HG03175 (cell line): ENCODE results near the gene FBXO5.
"Not testable (repeated sequence)": the region's sequence is repeated elsewhere in the genome, so short reads cannot be mapped to it uniquely, and the experiment has no call there.

Experiments
- ATAC-seq: cut with Tn5 transposase; IDR thresholded peaks from one replicate; pipeline ENCODE4 v1.9.1; 2021; ENCODE audit warnings: mild to moderate bottlenecking, moderate library complexity; ENCODE audit not compliant: unreplicated experiment

Gene FBXO5, protein sequence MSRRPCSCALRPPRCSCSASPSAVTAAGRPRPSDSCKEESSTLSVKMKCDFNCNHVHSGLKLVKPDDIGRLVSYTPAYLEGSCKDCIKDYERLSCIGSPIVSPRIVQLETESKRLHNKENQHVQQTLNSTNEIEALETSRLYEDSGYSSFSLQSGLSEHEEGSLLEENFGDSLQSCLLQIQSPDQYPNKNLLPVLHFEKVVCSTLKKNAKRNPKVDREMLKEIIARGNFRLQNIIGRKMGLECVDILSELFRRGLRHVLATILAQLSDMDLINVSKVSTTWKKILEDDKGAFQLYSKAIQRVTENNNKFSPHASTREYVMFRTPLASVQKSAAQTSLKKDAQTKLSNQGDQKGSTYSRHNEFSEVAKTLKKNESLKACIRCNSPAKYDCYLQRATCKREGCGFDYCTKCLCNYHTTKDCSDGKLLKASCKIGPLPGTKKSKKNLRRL

DNA sequence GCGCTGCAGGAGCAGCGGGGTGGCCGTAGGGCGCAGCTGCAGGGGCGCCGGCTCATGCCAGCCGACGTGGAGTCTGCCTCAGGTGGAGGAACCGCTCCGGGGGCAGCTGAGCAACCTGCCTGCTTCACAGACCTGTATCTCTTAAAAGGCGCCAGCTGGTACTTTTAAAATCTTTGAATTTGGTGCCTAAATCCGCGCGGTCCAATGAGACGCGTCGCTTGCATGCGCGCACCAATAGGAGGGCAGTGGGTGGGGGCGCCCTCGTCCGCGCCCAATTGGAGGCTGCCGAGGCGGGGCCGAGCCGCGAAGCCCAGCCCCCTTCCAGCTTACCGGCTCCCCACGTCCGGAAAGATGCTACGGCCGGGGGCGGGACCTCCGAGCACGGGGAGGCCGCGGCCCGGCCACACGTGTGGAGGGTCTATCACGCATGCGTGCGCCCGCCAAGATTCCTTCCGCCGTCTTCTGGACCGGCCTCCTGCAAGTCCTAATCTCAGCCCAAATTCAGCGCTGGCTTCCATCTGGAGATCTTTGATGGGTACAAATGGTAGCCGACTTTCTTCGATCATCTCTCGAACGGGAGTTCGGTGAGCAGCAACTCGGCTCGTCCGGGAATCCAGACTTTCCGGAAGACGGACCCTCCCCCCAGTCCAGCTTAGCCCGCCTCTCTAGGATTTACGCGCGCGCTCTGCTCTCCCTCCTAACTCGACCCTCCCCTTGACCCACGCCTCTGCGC, at the start of gene FBXO5:
Gene FBXO5, minus strand, starts transcription at position 138 of the 733 bp plus-strand sequence. Its CDS starts 82 bp downstream, at position 56.
- ATAC-seq = peak; percentile 84

DNA sequence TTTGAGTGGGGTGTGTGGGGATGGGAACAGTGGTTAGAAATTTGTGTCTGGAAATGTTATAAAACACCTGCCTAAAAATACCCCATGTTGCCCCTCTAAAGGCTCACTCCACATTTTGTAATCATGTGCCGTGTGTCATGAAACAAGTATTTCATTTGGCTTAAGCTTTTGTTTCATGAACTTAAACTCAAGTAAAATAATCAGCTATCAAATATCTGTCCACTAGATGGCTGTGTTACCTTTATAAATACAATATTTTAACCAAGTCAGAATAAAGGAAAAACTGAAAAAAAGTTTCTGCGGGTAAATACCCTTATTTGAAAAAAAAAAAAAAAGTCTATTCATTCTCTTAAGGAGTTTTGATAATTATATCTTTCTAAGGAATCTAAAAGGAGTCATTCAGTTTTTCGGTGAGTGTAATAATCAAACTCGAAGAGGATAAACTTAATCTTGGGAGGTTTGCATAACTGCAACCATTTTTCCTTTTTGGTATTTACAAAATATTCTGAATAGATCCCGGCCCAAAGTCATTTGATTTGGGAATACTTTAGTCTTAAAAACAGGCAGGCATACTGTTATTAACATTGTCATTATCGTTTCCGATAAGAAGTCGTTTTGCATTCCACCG, 49.5 kb upstream of the FBXO5 start:
- no peak for ATAC-seq

DNA sequence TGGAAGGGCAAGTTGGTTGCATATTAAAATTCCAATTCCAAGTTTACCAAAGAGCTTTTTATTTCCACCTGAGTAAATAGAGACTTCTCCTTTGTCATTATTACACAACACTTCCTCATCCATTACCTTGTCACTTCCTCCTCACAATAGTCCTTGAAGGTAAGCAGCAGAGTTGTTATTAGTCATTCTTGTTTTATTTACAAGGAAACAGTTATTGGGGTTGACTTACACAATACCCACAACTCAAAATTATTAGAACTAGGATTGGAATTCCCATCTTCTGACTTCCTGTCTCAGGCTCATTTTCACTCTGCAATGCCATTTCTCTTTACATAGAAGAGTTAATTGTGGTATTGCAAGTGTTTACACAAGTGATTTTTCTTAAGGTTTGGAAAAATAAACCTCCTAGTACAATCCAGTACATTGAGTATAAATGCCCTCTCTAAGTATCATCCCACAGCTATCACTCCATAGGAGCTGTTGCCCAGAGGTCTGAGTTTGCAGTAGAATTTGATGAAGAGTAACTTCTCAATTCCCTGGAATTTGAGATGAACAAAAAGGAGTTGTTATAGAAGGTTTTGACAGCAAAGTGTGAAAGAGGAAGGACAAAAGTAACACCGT, 48.6 kb upstream of the FBXO5 start:
- ATAC-seq = no peak

DNA sequence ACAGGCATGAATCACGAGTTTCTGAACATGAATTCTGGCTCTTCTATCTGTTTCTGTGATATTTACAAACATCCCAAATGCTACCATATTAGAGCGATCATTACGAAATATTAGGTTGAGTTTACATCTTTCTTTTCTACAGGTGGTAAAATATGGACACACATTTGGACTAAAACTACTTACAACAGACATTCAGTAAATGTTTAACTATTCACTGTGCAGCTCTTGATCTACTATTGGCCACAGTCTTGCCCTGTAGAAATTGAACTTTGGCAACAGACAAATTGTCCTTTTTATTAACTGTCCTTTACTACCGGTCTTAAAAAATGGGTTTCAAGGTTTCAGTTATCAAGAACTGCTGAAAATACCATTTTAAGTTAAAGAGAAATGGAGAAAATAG, 46.1 kb upstream of the FBXO5 start:
- no peak for ATAC-seq

DNA sequence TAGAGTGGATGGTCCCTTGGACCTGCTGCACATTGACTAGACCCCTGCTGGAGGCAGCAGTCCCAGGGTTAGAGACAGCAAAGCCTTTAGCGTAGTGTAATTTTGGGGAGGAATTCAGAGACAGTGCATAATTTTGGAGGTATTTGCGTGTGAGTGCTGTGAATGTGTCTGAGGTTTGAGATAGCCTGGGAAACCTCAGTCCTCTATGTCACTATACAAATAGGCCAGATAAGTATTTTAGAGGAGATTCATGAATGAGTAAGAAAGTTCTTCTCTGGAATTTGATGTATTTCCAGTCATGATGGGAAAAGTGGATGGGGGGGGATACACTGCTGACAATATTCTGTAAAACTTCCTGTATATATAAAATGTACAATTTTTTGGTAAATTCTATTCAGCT, 45.4 kb upstream of the FBXO5 start:
- ATAC-seq = no peak

DNA sequence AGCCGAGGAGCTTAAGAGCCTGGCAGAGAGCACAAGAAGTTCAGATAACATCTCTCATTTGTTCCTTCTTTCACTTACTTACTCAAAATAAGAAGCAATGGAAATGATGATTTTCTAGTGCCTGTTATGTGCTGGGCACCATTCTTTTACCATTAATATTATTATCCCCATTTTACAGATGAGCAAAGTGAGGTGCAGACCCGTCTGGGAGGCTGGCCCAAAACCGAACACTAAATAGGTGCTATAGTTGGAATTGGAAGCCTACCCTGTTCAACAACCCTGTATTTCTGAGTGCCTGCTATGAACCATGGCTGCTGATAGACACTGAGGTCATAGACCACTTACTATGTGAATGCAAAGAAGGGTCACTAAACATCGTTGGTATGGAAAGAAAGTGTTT, 44.6 kb upstream of the FBXO5 start:
- no peak for ATAC-seq

DNA sequence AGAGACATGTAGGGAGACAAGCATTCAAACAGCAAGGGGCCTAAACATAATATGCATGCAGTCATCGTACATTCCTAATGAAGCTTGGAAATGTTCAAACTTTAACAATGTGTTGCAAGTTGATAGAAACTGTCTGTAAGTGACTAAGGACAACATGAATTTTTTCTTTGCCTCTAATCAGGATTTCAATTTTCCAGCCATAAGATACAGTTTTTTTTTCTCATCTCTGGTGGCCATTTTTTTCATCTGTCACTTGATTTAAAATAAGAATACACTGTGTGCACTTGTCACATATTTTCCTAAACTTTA, 41.8 kb upstream of the FBXO5 start:
- no peak for ATAC-seq

DNA sequence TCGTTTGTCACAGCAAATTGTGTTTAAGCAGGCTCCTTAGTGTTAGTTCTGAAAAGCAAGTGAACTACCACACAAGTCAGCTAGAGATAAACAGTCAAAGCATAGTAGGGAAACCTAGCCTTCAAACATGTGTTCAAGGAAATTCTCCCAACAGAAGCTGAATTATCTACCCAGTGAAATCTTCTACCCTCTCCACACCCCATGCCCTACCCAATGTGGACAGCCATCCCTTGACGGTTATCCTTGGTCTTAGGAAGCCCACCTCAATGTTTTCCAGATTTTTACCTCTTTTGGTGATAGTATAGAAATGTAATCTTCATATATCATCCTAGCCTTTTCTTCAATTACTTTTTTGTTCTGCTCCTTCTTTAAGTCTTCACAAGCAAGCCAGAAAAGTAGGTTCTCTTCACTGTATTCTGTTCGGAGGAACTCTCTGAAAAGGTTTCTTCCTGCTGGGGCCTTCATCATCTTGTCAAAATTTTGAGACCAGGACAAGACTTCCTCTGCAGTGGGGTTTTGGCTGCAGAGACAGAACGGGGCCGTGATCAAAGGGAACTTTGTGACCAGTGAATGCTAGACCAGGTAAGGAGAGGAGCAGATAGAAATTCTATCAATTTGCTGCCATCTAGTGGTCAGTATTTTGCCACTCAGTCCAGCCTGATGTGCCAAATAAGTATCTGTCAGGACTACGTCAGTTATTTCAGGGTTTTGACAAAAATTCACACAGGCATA, 41.3 kb upstream of the FBXO5 start:
- peak; percentile 98 for ATAC-seq

DNA sequence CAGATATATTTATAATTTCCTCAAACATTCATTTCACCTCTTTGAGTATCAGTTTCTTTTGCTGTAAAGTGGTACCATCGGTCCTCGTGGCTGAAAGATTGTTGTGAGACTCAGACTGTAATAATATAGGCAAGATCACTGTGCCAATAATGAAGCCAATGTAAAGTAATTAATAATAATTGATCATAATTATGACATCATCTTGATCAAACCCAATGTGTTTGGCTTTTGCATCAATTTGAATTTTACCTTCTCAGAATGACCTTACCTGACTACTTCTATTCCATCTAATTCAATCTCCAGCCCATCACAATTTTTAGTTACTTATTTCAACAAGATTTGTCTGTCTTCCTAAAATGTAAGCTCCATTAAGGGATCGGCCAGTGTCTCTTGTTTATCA, 35.5 kb upstream of the FBXO5 start:
- ATAC-seq = no peak

DNA sequence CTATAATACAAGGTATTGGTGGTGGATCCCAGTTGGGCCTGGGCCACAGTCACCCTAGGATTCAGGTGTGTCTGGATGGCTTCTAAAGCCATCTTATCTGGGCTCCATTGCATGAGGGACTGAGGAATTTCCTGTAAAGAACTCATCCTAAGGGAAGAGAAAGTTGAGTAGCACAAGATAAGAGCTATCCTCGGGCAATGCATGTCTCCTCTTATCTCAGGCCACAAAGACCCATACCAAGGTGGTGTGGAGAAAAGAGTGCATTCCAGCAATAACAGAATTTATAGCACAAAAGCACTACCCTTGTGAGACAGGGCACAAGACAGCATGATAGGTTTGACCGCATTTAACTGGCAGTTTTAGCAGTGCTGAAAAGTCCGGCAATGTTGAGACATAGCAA, 34.0 kb upstream of the FBXO5 start:
- ATAC-seq = no peak

DNA sequence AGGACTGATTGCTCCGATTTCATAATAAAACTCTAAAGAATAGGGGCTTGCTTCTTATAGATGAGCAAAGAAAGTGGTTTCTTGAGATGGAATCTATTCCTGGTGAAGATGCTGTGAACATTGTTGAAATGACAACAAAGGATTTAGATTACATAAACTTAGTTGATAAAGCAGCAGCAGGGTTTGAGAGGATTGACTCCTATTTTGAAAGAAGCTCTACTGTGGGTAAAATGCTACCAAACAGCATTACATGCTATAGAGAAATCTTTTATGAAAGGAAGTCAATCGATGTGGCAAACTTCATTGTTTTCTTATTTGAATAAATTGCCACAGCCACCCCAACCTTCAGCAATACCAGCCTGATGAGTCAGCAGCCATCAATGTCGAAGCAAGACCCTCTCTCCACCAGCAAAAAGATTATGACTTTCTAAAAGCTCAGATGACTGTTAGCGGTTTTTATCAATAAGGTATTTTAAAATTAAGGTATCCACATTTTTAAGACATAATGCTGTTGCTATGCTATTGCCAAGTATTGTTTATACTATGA, 32.3 kb upstream of the FBXO5 start:
- no peak for ATAC-seq

DNA sequence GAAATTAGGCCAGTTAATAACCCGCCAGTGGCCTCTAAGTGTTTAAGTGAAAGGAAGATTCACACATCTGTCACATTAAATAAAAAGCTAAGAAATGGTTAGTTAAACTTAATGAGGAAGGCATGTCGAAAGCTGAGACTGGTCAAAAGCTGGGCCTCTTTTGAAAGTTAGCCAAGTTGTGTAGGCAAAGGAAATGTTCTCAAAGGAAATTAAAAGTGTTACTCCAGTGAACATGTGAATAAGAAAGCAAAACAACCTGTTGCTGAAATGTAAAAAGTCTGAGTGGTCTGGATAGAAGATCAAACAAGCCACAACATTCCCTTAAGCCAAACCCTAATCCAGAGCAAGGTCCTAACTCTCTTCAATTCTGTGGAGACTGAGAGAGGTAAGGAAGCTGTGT, 30.6 kb upstream of the FBXO5 start:
- no peak for ATAC-seq

DNA sequence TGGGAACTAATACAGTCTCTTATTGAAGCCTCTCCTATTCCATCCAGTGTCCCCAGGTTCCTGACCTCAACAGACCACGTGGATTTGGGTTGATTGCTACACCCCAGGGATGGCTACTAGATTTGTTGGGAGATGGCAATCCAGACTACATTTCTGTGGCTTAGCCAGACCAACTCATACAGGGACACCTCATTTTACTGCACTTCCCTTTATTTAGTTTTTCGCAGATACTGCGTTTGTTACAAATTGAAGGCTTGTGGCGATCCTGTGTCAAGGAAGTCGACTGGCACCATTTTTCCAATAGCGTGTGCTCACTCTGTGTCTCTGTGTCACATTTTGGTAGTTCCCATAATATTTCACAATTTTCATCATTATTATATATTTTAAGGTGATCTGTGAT, 30.0 kb upstream of the FBXO5 start:
- no peak for ATAC-seq

DNA sequence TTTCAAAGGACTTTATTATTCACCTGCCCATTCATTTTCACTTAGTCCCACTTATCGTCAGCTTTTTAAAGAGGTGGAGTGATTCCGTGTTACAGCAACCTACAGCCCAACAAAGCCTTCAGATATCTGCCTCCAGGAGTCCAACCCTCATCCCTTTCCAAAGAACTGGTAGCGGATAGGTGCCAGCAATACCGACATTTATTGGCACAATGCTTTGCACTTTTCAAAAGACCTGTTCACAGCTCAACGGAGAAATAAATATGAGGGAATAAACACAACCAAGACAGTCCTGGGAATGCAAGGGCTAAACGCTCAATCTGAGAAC, 20.5 kb upstream of the FBXO5 start:
- ATAC-seq = peak; percentile 15

DNA sequence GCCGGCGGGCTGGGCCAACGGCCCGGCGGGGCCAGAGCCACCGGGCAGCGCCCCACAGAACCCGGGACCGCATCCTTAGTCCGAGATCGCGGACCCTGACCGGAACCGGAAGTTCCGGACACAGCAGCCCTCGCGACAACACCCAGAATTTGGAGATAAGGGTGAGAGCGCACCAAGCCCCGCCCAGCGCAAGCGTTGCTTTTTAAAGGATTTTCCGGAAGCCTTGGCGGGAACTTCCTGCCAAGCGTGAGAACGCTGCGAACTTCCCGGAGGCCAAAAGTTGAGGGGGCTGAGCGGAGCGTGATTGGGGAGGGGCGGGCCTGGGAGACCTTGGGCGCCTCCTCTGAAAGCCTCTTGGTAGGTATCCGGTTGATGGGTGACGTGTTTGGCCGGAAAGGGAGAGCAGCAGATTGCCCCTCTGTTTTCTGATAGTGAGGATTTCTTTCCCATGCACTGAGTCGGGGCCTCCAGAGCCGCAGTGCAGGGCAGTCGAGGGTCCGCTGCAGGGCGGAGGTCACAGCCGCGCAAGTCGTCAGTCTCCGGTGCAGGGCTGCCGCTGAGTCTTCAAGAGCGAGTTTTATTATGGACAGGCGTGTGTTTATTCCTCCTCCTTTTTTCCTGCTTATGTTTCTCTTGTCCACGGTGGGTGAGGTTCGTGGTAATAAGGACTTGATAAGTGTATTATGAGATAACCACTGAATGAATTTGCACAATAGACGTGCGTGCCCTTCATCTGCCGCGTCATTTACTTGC, 19.9 kb upstream of the FBXO5 start, which contains the start of gene MTRF1L:
Gene MTRF1L, minus strand, starts transcription at position 97 of the 753 bp plus-strand sequence. Its CDS starts 24 bp downstream, at position 73.
- ATAC-seq = peak; percentile 94

DNA sequence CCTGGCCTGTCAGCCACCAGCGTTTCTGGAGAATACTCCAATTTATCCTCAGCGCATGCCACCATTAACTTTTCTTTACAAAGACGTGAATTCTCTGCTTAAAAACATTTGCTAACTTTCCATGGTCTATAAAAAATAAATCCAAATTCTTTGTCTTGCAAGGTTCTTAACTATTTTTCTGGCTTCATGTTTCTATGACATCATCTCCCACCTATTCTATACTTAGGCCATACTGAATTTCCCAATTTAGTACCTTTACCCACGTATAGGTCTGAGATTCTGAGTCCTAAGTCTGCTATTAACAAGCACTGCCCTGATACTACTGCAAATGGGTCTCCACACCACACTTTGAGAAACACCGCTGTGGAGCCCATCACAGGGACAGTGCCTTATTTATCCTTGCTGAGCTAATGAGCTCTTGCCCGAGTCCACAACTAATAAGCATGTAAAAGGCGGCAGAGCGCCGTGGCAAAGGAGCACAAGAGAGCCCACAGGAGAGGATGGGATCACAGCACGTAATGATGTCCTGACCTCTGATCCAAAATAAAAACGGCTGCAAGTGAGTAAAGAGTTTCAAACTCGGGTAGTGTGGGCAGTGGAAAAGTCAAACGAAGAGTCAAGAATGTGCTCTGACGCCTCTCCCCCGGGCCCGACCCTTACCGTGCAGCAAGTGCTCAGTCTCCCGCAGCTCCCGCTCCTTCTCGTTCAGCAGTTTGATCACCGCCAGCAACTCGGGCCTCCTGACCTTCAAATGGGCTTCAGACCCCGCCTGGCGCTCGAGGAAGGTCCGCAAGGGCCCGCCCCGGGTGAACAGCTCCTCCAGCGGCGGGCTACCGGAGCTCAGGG, 19.1 kb upstream of the FBXO5 start:
- ATAC-seq = peak; percentile 23

DNA sequence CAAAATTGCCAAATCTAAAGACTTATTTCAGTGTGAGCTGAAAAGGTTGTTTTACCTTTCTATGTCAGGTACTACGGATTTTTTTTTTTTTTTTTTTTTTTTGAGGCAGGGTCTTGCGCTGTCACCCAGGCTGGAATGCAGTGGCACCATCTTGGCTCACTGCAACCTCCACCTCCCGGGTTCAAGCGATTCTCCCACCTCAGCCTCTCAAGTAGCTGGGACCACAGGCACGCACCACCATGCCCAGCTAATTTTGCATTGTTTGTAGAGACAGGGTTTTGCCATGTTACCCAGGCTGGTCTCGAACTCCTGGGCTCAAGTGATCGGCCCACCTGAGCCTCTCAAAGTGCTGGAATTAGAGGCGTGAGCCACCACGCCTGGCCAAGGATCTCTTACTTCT, 17.9 kb upstream of the FBXO5 start:
- not testable (repeated sequence) for ATAC-seq

DNA sequence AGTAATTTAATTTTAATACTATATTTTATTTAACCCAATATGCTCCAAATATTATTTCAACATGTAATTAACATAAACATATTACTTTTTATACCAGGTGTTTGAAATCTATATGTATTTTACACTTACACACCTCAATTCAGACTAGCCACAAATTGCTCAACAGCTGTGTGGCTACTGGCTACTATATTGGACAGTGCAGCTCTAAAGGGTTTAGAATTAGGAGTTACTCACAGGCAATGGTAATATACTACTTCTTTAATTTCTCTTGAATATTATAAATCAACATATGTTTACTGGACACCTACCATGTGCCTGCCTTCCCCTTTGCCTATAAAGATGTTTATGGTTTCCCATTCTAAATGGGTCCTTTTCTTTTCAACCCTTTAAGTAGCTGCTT, 17.4 kb upstream of the FBXO5 start:
- no peak for ATAC-seq

DNA sequence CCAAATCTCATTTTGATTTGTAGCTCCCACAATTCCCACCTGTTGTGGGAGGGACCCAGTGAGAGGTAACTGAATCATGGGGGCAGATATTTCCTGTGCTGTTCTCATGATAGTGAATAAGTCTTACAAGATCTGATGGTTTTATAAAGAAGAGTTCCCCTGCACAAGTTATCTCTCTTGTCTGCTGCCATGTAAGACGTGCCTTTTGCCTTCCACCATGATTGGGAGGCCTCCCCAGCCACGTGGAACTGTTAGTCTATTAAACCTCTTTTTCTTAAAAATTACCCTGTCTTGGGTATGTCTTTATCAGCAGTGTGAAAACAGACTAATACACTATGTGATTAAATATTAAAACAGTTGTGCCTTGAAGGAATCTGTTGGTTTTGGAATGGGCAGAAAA, 16.7 kb upstream of the FBXO5 start:
- not testable (repeated sequence) for ATAC-seq
